GM18517 (cell line): Measurements from ENCODE around the gene DBX1.
"Not testable (repeated sequence)": the region's sequence is repeated elsewhere in the genome, so short reads cannot be mapped to it uniquely, and the experiment has no call there.

Experiments used
- ATAC-seq: cut with Tn5 transposase; IDR thresholded peaks from one replicate; pipeline ENCODE4 v1.9.1; 2021; ENCODE audit warnings: mild to moderate bottlenecking, moderate library complexity; ENCODE audit not compliant: unreplicated experiment

Gene DBX1

DNA sequence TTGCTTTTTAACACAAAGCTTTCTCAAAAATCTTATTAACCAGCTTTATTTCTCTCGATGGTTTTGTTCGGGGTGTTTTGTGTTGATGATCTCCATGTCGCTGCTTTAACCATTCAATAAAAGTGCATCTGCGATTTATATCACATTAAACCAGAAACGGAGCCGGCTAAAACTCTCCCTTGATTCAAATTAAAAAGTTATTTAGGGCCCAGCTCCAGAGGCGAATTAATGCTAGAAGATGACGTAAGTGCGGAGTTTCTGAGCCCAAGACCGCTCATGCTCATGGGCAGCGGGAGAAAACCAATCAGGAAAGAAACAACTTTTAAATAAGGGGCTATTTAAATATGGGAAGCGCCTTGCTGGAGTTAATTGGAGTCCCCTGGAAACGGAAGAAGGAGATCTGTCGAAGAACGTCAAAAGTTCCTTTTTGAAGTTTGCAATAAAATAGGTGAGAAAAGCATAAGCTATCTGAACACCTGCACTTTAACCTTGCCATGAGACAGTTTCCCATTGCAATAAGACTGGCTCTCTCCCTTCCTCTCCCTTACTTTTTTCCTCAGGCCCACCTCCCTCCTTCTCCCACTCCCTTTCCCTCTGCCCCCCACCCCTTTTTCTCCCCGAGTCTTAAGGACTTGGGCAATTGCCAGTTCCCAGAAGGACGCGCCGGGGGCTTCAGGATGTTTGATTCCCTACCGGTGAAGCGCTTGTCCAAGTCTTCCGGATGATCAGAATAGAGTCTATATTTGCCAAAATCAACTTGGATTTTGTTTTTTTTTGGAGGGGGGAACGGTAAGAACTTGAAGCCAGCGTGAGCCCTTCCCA, 1.9 kb upstream of the DBX1 start:
- no peak for ATAC-seq

DNA sequence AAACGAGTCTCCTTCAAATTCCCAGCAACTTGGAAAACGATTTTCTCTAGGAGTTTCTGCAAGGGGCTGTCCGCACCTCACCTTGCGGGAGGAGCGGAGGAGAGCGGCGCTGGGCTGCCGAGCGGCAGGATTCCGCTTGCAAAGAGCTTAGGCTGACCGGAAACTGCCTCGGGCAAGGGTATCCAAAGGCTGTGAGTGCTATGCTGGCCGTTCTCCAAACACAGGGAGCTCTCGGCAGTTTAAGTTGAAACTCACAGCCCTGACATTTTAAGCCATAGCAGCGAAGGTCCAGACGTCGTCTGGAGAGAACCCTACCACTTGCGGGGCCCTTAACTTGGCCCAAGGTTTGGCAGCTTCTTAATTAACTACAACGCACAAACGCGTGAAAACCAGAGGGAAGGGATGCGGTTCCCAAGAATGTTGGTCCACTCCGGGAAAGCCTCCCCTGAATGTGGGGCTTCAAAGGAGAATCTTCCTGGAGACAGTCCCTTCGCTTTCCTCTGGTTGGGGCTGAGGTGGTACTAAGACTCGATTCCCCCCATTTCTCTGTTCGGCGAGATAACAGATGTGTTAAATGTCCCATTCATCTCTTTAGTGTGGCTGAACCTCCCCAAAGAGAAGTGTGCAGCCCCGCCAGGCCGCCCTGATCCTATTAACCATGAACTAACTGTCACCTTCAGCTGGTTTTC, 1.1 kb upstream of the DBX1 start:
- no peak for ATAC-seq

DNA sequence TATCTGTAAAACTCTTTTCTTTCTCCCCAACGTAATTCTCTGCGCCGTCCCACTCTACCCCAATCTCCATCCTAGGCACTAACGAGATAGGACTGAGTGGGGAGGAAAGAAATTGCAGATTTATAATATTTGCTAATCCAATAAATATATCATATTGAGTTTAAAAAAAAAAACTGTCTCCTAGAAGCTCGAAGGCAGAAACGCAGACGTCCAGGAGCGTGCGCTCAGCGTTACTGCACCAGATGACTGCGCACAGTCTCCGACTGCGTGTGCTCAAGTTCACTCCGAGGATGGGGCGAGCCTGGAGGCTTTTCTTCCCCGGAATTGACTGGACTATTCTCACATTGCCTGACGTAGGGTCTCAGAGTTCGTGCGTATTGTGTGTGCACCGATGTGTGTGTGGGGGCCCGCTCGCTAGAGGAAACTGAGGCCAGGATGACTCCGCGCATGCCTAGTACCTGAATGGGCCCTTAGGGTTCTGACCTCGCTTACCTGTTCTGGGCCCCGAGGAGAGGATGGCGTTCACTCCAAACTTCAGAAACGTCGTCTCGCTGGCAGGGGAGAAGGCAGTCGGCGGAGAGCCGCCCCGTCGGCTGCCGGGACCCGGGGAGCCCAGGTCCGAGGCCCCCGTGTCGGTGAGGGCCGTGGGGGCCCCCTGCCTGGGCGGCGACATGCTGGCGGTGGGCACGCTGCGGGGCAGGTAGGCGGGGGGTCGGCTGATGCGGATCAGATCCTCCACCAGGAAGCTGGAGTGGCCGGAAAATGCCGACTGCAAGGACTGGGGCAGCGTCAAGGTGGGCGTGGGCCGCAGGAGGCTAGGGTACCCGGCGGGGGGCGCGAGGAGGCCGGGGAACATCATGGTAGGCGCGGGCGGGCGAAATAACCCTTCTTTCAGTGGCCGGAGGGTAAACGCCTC, 551 bp downstream of the DBX1 start:
- ATAC-seq = no peak

DNA sequence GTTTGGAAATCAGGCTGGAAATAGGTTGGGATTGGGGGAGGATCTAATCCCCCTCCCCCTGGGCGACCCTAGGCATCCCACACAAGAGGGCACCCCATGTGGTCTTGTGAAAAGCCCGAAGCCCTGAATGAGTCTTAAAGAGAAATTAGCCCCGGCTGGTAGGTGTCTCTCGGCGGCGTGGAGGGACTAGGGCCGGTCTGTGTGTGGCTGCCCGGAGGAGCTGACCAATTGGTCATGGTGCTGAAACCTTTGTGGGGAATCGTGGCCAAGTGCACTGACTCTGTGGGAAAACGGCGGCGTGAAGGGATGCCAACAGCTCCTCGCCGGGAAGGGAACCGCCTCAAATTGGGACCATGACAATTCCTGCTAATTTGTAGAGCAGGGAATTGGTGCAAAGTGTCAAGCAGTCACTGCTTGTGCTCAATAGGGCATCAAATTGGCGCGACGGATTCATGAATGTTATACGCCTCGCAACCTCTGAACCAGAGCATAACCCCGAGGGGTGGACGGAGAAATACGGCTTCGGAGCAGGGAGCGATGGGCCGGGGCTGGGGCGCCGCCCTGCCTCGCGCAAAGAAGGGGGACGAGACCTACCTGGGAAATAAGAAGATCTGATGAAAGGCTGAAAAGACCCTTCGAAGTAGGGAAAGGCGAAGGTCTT, 1.5 kb downstream of the DBX1 start:
- ATAC-seq = no peak

DNA sequence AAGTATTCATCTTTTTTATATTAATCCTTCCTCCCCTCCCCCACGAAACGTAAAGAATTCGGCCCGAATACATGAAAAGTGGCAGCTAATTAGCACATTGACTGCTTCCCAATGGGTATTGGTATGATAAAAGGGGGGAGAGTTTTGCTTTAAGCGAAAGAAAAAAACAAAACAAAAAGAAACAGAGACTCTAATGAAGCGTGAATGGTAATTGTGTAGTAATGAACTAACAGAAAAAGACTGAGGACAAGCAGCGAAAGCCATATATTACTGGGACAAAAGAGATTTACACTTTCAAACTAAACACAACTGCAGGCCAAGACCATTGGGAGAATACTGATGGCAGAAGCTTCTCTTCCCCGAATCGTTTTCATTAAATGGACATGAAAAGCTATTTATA, 2.5 kb downstream of the DBX1 start:
- no peak for ATAC-seq

DNA sequence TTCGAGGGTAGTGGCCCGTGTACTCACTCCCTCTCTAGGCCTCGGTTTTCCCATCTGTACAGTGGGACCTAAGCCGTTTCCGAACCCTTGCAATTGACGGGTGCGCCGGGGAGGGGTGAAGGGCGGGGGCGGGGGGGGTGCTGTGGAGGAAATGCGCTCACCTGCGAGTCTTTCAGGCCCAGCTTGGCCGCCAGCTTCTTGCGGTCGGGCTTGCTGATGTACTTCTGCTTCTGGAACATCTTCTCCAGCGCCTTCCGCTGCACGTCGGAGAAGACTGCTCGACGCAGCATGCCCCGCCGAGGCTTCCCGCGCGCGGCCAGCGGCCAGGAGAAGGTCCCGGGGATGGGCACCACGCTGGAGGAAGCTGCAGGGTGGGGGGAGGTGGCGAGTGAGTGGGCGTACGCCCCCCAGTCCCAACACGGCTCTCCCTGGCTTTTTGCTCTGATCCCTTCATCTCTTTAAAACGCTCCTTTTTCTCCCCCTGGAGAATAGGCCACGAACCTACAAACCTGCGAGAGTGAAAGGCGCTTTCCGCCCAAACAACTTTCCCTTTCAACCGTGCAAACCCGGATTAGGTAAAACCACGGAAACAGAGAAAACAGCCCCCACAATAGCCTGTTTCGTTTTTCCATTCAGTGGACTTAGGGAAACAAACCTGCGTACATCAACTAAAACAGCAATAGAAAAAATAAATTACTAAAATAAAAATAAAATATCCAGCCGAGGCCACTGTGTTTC, 3.2 kb downstream of the DBX1 start:
- ATAC-seq = no peak

DNA sequence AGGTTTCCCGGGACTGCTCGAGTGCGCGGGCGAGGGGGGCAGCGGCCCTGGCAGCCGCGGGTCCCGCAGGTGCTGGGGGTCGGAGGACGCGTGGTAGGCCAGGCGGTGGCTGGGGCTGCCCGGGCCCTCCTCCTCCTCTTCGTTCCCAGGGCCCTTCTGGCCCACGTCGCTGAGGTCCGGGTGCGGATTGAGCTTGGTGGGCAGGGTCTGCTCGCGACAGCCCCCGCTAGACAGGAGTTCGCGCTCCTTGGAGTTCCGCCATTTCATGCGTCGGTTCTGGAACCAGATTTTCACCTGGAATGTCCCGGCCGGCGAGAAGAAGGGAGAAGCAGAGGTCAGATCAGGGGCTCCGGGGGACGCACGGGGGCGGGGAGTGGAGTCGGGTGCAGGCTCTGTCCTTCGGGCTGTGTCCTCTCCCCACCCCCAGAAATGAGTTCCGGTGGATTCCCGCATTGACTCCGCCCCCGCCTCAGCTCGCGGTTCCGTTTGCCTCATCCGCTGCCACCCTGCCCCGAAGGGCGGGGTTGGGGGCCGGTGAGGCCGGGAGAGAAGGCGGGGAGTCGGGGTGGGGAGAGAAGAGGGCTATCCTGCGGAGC, 3.9 kb downstream of the DBX1 start:
- no peak for ATAC-seq

DNA sequence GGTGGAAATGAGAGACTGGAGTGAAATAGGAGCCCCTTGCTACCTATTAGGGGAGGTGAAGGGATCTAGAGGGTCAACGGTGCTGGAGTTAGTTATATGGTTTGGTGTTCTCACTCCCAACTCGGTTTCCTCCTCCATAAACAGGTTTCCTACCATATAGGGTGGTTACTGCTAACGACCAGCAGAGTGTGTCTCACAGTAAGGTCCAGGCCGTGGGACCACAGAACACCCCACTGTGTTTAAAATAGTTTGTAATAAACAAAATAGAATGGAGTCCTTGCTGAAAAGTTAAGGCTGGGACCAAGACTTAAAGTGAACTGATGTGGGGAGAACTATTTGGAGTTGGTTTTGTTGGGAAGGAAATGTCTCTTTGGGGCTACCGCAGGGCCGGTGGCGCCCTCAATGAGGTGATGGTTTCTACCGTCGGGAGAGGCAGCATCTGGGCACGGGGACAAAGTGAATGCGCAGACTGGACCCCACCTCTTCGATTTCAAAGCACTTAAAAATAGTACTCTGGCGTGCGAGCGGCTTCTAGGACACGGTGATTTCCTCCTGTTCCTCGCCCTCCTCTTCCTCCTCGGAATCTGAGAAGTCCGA, 4.5 kb downstream of the DBX1 start:
- no peak for ATAC-seq

DNA sequence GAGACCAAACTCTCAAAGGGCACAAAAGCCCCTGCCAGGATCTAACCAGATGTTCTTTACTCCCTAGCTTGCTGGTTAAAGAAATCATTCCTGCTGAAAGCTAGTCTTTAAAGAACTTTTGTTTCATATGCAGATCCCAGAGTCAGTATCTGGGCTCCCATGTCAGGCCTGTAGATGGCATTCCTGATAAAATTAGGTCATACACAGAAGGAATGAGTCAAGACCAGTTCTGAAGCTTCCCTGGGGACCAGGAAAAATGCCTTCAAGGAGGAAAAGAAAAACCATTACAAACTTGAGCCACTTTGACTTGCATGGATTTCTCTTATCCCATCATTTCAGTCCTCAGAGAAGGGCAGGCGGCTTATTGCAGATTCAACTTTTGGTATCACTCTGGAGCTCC, 5.9 kb downstream of the DBX1 start:
- no peak for ATAC-seq

DNA sequence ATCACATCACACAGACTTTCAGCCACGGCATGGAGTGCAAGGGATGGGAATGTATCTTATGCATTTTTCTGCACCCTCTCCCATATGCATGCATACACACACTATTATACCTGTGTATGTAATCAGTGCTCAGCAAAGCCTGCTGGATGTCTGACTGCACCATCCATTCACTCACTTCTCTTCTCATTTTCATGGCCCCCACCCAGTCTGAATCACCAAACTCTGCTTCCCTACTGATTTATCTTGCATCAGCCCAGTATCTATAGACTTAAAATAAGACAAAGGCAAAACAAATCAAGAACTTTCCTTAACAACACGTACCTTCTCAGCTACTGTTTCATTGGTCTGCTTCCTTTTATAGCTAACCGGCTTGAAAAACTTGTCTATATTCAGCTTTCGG, 21.6 kb downstream of the DBX1 start:
- ATAC-seq = no peak

DNA sequence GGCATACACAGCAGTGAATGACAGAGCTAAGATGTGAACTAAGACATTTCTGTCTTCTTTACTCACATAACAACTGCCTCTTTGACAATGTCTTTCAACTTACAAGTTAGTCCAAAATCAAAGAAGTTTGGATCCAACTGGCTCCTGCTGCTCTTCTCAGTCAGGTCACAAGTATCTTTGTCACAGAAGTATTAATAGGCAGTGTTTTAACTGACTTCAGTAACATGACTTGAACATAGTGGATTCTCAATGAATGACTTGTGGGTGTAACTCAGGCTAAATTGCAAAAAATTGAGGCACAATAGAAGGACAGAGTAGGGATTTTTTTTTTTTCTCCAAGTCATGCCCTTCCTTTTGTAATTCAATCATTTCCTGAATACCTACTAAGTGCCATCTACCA, 22.6 kb downstream of the DBX1 start:
- no peak for ATAC-seq

DNA sequence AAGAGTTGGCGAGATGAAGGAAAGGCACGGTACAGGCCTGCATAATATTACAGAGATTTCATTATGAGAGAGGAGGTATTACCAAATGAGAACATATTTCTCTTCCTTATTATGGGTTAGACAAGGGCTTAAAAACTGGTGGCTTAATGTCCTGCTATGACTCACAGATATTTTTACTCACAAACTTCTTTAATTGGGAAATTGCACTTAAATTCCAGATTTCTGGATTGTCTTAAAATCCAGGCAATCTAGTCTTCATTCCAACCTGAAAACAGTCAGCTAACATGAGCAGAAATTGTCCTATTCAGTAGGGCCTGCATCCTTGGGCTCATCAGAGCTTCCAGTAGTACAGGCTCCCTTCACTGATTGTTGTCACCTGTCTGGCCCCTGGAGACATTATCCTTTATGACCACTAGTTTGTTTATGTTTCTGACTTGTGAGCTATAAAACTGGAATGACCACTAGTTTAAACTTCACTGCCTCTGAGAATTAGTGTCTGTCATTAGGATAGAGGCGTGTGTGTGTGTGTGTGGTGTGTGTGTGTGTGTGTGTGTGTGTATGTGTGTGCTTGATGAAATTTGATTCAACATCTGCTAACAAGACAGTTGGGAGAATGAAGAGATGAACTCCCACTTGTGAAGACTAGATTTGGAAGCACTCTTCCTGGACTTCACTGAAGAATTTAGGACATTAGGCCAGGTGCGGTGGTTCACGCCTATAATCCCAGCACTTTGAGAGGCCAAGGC, 25.1 kb downstream of the DBX1 start:
- ATAC-seq = no peak

DNA sequence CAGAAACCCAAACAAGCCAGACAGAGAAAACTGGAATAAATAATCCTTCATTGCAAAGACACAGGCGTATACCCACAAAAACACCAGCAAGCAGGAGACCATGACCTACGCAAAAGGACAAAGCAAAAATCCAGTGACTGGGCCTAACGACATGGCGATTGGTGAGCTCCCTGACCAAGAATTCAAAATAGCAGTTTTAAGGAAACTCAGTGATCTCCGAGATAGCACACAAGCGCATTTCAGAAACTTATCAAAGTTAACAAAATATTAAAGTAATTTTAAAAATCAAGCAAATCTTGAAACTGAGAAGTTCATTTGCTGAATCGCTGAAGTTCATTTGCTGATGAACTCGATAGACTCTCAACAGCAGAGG, 27.6 kb downstream of the DBX1 start:
- ATAC-seq = no peak

DNA sequence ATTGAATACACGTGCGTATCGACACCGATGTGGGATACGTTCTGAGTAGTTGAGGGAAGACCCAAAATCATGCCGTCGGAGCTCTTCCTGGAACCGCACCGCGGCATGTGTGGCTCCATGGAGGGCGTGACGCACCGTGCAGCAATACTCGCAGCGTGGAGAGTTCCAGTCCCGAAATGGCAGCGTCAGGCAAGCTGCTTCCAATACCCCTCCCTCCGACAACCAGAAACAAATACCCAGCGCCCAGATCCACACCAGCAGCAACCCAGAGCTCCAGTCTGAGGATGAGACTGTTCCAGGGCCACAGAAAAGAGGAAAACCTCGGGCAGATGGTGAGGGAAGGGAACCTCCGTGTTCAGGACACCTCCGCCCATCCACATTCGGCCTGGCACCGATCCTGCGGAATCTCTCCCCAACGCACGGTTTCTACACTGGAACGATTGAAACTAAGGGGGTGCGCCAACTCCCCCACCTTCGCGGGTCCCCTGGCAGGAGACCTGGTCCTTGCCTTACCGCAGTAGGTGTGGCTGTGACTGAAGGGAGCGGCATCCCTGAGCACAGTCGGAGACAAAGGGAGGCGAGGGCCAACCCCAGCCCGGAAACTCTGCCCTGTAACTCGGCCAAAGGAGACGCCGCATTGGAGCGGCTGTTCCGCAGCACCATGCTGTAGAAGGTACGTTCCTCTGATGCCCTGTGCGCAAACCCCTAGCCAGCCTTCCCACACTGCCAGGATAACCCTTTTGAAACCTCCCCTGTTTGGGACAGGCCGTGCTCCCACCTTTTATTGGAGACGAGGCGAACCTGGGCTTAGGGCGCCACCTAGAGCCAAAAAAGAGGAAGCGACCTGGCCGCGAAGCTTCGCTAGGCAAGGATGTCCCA, 28.2 kb downstream of the DBX1 start:
- ATAC-seq = no peak

DNA sequence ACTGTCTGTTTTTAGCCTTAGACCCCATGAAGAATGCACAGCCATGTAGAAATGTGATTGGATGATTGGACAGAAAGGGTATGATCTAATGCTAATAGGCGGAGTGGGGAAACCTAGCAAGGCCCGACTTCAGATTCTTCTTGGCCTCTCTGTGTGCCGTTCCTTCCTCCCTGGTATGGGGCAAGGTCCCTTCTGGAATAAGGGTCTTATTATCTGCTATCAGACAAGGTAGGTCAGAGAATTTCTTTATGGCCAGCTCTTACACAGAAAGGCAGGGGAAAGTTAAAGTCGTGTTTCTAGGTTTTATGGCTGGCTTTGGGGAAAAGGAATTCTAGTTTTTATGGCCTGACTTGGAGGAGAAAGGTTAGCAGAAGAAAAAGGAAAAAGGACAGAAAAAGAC, 30.6 kb downstream of the DBX1 start:
- ATAC-seq = no peak

DNA sequence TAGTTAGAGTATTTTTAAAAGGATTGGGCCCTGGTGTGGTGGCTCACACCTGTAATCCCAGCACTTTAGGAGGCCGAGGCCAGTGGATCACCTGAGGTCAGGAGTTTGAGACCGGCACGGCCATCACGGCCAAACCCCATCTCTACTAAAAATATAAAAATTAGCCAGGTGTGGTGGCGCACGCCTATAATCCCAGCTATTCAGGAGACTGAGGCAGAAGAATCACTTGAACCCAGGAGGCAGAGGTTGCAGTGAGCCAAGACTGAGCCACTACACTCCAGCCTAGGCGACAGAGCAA, 31.8 kb downstream of the DBX1 start:
- not testable (repeated sequence) for ATAC-seq

DNA sequence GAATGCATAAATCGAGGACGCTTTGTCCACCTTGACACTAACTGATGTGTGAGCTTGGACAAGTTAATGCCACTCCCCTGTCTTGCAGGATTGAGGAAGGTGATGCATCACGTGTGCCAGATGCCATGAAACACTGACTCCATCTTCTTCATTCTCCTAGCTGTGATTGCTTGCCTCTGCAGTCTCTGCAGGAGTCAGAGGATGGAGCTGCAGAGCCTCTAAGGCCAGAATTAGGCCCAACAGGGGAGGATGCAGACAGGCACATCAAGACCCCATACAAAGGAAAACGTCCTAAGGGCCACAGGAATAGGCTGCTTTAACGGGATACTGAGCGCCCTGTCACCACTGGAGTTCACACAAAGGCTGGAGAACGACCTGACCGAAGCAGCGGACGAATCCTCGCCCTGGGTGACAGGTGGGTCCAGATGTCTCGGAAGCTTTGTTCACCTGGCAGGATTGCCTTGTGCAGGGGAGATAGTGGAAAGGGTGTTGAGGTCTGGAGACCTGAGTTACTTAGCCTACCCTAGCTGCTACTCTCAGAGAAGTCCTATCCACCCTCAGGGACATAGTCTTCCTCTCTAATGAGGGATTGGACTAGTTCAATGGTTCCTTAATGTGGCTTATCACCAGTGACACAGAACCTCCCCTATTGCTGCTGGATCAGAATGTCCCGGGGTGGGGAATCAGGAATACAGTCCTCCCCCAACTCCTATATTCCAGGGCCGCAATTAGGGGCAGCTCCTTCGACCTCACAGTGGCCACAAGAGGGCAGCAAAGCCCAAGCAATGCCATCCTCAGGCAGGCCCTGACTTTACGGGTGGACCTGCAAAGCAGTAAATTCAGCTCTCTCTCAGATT, 32.4 kb downstream of the DBX1 start:
- ATAC-seq = no peak
